MM.1S (cell line): ENCODE data around the gene PIK3IP1.

Source experiments
- DNase-seq: peaks from one replicate; pipeline ENCODE4 v3.0.0-alpha.2; 2015
- H2AFZ ChIP-seq: fragments of 300-600 bp; sonication (generic); 2 replicates; pipeline ENCODE4 v1.6.0; 2016; ENCODE audit warnings: antibody characterized with exemption, low read length
- H3F3A ChIP-seq: fragments of 300-600 bp; sonication (generic); 2 replicates; pipeline ENCODE4 v1.6.1; 2016; ENCODE audit warnings: mild to moderate bottlenecking, antibody characterized with exemption, low read length, moderate library complexity, mixed read lengths; ENCODE audit not compliant: insufficient read depth
- H3K27ac ChIP-seq: fragments of 300-600 bp; sonication (generic); 2 replicates; pipeline ENCODE4 v1.5.1; 2016; ENCODE audit warnings: mild to moderate bottlenecking, low read length
- H3K27me3 ChIP-seq: fragments of 300-600 bp; sonication (generic); replicated peaks from 2 replicates; pipeline ENCODE4 v1.6.0; 2016; ENCODE audit warnings: low read length; ENCODE audit not compliant: insufficient read depth
- H3K36me3 ChIP-seq: fragments of 300-600 bp; sonication (generic); replicated peaks from 2 replicates; pipeline ENCODE4 v1.6.1; 2016; ENCODE audit warnings: mild to moderate bottlenecking, low read length, mixed read lengths; ENCODE audit not compliant: insufficient read depth
- H3K4me1 ChIP-seq: fragments of 300-600 bp; sonication (generic); 2 replicates; pipeline ENCODE4 v1.6.1; 2016; ENCODE audit warnings: low read length, mixed read lengths
- H3K4me2 ChIP-seq: fragments of 300-600 bp; sonication (generic); 2 replicates; pipeline ENCODE4 v1.6.0; 2016; ENCODE audit warnings: low read depth, low read length
- H3K4me3 ChIP-seq: fragments of 300-600 bp; sonication (generic); 2 replicates; pipeline ENCODE4 v1.5.1; 2016; ENCODE audit warnings: low read length, mixed read lengths
- H3K79me2 ChIP-seq: fragments of 300-600 bp; sonication (generic); 2 replicates; pipeline ENCODE4 v1.6.1; 2016; ENCODE audit warnings: mixed run types, low read length, mixed read lengths
- H3K9ac ChIP-seq: fragments of 300-600 bp; sonication (generic); 2 replicates; pipeline ENCODE4 v1.6.1; 2016; ENCODE audit warnings: low read length, mixed read lengths
- H3K9me2 ChIP-seq: fragments of 300-600 bp; sonication (generic); replicated peaks from 2 replicates; pipeline ENCODE4 v1.6.1; 2016; ENCODE audit warnings: mild to moderate bottlenecking, low read length, mixed read lengths; ENCODE audit not compliant: insufficient read depth
- H3K9me3 ChIP-seq: fragments of 300-600 bp; sonication (generic); replicated peaks from 2 replicates; pipeline ENCODE4 v1.6.1; 2016; ENCODE audit warnings: mild to moderate bottlenecking, low read length, mixed read lengths; ENCODE audit not compliant: insufficient read depth
- H4K20me1 ChIP-seq: fragments of 300-600 bp; sonication (generic); 2 replicates; pipeline ENCODE4 v1.6.1; 2016; ENCODE audit warnings: mild to moderate bottlenecking, low read length, moderate library complexity, mixed read lengths; ENCODE audit not compliant: insufficient read depth
- CTCF ChIP-seq: fragments of 300-600 bp; sonication (generic); IDR thresholded peaks from 2 replicates; pipeline ENCODE4 v1.5.1; 2016; ENCODE audit warnings: antibody characterized with exemption, low read length, mixed read lengths
- EZH2 ChIP-seq: fragments of 300-600 bp; sonication (generic); optimal IDR thresholded peaks from 2 replicates; pipeline ENCODE3; 2017; ENCODE audit warnings: low read depth, mild to moderate bottlenecking, antibody characterized with exemption, low read length, mixed read lengths
- EZH2phosphoT487 ChIP-seq: fragments of 300-600 bp; sonication (generic); IDR thresholded peaks from 2 replicates; pipeline ENCODE4 v1.6.1; 2018; ENCODE audit warnings: antibody characterized with exemption, low read length

Gene PIK3IP1

GRCh38 chr22:31340360-31340759 lies 48.1 kb upstream of the PIK3IP1 start:
- H3K4me2 ChIP-seq = no peak overlapping the region

GRCh38 chr22:31339148-31339832 lies 47.0 kb upstream of the PIK3IP1 start:
- H3K4me2 ChIP-seq = no peak overlapping the region
- H3K27me3 ChIP-seq = no peaks in the 10 kb centered on the region
- no peaks in the 10 kb centered on the region for H3F3A ChIP-seq
- H3K4me3 ChIP-seq = no peak overlapping the region
- H3K79me2 ChIP-seq = peaks cover 7% of the 10 kb centered on the region; the same call in 1 of the 2 replicates
- no peak overlapping the region for H3K9ac ChIP-seq
- no peaks in the 10 kb centered on the region for H4K20me1 ChIP-seq
- H3K36me3 ChIP-seq = no peaks in the 10 kb centered on the region; the same call in 1 of the 2 replicates
- H3K4me1 ChIP-seq = no peaks in the 10 kb centered on the region
- no peak overlapping the region for H2AFZ ChIP-seq
- no peaks in the 10 kb centered on the region for H3K9me2 ChIP-seq
- TF ChIP-seq CTCF (no peak), EZH2 (no peak), EZH2phosphoT487 (no peak)
- no peak for DNase-seq
- H3K9me3 ChIP-seq = no peaks in the 10 kb centered on the region
- no peak overlapping the region for H3K27ac ChIP-seq

More at GRCh38 chr22:31340360-31340759, 48.1 kb upstream of the PIK3IP1 start:
- TF ChIP-seq EZH2 (no peak), CTCF (no peak), EZH2phosphoT487 (no peak)
- H3K36me3 ChIP-seq = no peaks in the 10 kb centered on the region
- no peak overlapping the region for H3K27ac ChIP-seq
- H4K20me1 ChIP-seq = no peaks in the 10 kb centered on the region
- H3K4me1 ChIP-seq = peaks cover 2% of the 10 kb centered on the region; the same call in 1 of the 2 replicates
- DNase-seq = no peak
- H3K4me3 ChIP-seq = no peak overlapping the region
- no peak overlapping the region for H3K9ac ChIP-seq
- H3K79me2 ChIP-seq = peaks cover 18% of the 10 kb centered on the region
- H3F3A ChIP-seq = no peaks in the 10 kb centered on the region
- no peaks in the 10 kb centered on the region for H3K27me3 ChIP-seq
- H3K9me2 ChIP-seq = no peaks in the 10 kb centered on the region
- H3K9me3 ChIP-seq = no peaks in the 10 kb centered on the region
- no peak overlapping the region for H2AFZ ChIP-seq

- Histone ChIP-seq H3K27me3 (no peaks in the 10 kb centered on the region), H3K4me1 (no peaks in the 10 kb centered on the region), H3K9me2 (no peaks in the 10 kb centered on the region), H3K4me3 (no peak overlapping the region), H3K79me2 (no peaks in the 10 kb centered on the region), H3K27ac (no peak overlapping the region), H3F3A (no peaks in the 10 kb centered on the region), H3K4me2 (no peak overlapping the region), H3K9ac (no peak overlapping the region), H3K9me3 (no peaks in the 10 kb centered on the region), H3K36me3 (no peaks in the 10 kb centered on the region; the same call in 1 of the 2 replicates), H4K20me1 (no peaks in the 10 kb centered on the region), H2AFZ (no peak overlapping the region)
- no peak for DNase-seq
- TF ChIP-seq CTCF (no peak), EZH2phosphoT487 (no peak), EZH2 (no peak)
Observed at GRCh38 chr22:31337178-31337577, 44.9 kb upstream of the PIK3IP1 start.
